ENCODE measurements around the gene MACROH2A1.

MACROH2A1 gene

GRCh38 chr5:135326296-135327254 is 72.5 kb downstream of the MACROH2A1 start:
- Histone ChIP-seq H3K9me3 (ENCODE audit: insufficient read depth, low read length, severe bottlenecking) (no peaks in the 10 kb centered on the region), H3K4me3 (ENCODE audit: low read depth in 1 of 2, low read length in 2 of 2) (no peak overlapping the region), H3K79me2 (ENCODE audit: insufficient read depth, low read length) (no peaks in the 10 kb centered on the region), H3K27ac (ENCODE audit: low read length) (no peak overlapping the region), H3K36me3 (ENCODE audit: insufficient read depth, low read length) (peaks cover 20% of the 10 kb centered on the region), H3K9ac (ENCODE audit: low read depth, low read length) (no peak overlapping the region), H3K27me3 (ENCODE audit: insufficient read depth, low read length, poor library complexity) (no peaks in the 10 kb centered on the region), H2AFZ (ENCODE audit: low read depth, low read length) (no peak overlapping the region), H3K4me2 (ENCODE audit: insufficient read depth, low read length) (no peak overlapping the region), H4K20me1 (ENCODE audit: insufficient read depth, low read length) (0 out of 2 replicates have a peak, but pooled peaks cover 11% of the 10 kb centered on the region), H3K4me1 (ENCODE audit: insufficient read depth, low read length) (peaks cover 8% of the 10 kb centered on the region)
- TF ChIP-seq EZH2 (IDR thresholded peaks at IDR 0.05; ENCODE audit: borderline replicate concordance, low read depth, low read length, severe bottlenecking) (no peak), CTCF (IDR thresholded peaks at IDR 0.05; ENCODE audit: borderline replicate concordance, extremely low read depth, low read length, poor library complexity, severe bottlenecking) (no peak)
- no peak for DNase-seq
- no peak for ATAC-seq (ENCODE audit: insufficient read depth, low read depth)

GRCh38 chr5:135324897-135325650 is 74.0 kb downstream of the MACROH2A1 start:
- H3K27me3 ChIP-seq (ENCODE audit: insufficient read depth, low read length, poor library complexity): no peaks in the 10 kb centered on the region
- H3K9ac ChIP-seq (ENCODE audit: low read depth, low read length): no peak overlapping the region
- no peak overlapping the region for H3K4me3 ChIP-seq (ENCODE audit: low read depth in 1 of 2, low read length in 2 of 2)
- H3K79me2 ChIP-seq (ENCODE audit: insufficient read depth, low read length): no peaks in the 10 kb centered on the region
- DNase-seq (peak; percentile 61), ATAC-seq (ENCODE audit: insufficient read depth, low read depth) (peak; percentile 69)
- peaks cover 5% of the 10 kb centered on the region; the same call in 1 of the 2 replicates for H3K36me3 ChIP-seq (ENCODE audit: insufficient read depth, low read length)
- no peak overlapping the region for H2AFZ ChIP-seq (ENCODE audit: low read depth, low read length)
- TF ChIP-seq EZH2 (IDR thresholded peaks at IDR 0.05; ENCODE audit: borderline replicate concordance, low read depth, low read length, severe bottlenecking) (no peak), CTCF (IDR thresholded peaks at IDR 0.05; ENCODE audit: borderline replicate concordance, extremely low read depth, low read length, poor library complexity, severe bottlenecking) (no peak)
- H4K20me1 ChIP-seq (ENCODE audit: insufficient read depth, low read length): 0 out of 2 replicates have a peak, but pooled peaks cover 11% of the 10 kb centered on the region
- H3K4me1 ChIP-seq (ENCODE audit: insufficient read depth, low read length): peaks cover 8% of the 10 kb centered on the region
- H3K9me3 ChIP-seq (ENCODE audit: insufficient read depth, low read length, severe bottlenecking): no peaks in the 10 kb centered on the region
- peak overlapping the region; percentile 6 for H3K27ac ChIP-seq (ENCODE audit: low read length)
- H3K4me2 ChIP-seq (ENCODE audit: insufficient read depth, low read length): no peak overlapping the region

GRCh38 chr5:135324160-135324559 is 74.9 kb downstream of the MACROH2A1 start:
- H3K9ac ChIP-seq (ENCODE audit: low read depth, low read length): no peak overlapping the region

More at GRCh38 chr5:135324160-135324559, 74.9 kb downstream of the MACROH2A1 start:
- TF ChIP-seq CTCF (IDR thresholded peaks at IDR 0.05; ENCODE audit: borderline replicate concordance, extremely low read depth, low read length, poor library complexity, severe bottlenecking): no peak
- TF ChIP-seq EZH2 (IDR thresholded peaks at IDR 0.05; ENCODE audit: borderline replicate concordance, low read depth, low read length, severe bottlenecking): no peak
- Histone ChIP-seq H3K9me3 (ENCODE audit: insufficient read depth, low read length, severe bottlenecking) (no peaks in the 10 kb centered on the region), H3K27me3 (ENCODE audit: insufficient read depth, low read length, poor library complexity) (no peaks in the 10 kb centered on the region), H2AFZ (ENCODE audit: low read depth, low read length) (no peak overlapping the region), H3K4me1 (ENCODE audit: insufficient read depth, low read length) (peaks cover 8% of the 10 kb centered on the region), H4K20me1 (ENCODE audit: insufficient read depth, low read length) (0 out of 2 replicates have a peak, but pooled peaks cover 11% of the 10 kb centered on the region), H3K4me3 (ENCODE audit: low read depth in 1 of 2, low read length in 2 of 2) (no peak overlapping the region), H3K27ac (ENCODE audit: low read length) (no peak overlapping the region), H3K36me3 (ENCODE audit: insufficient read depth, low read length) (no peaks in the 10 kb centered on the region), H3K79me2 (ENCODE audit: insufficient read depth, low read length) (no peaks in the 10 kb centered on the region), H3K4me2 (ENCODE audit: insufficient read depth, low read length) (no peak overlapping the region)
- no peak for ATAC-seq (ENCODE audit: insufficient read depth, low read depth)
- no peak for DNase-seq

All from DND-41 (cell line).